CD14-positive monocyte (primary cell): ENCODE results near the gene CREB5. TPM values are rescaled to one million over a fixed set of nuclear protein-coding genes. Genes with fewer than 3 reads are reported as not detected.

Experiments
- DNase-seq, 3 donors: peaks; one replicate each; pipeline ENCODE4 v3.0.0-alpha.2; 2011 to 2022
- H2AFZ ChIP-seq: 2 replicates; pipeline ENCODE4 v1.6.0; 2012; ENCODE audit warnings: mild to moderate bottlenecking, low read depth, low read length, inconsistent platforms; ENCODE audit not compliant: insufficient read depth, poor library complexity, severe bottlenecking
- H3K27ac ChIP-seq, 2 donors: 1 replicate in 1 of 2; 2 replicates in 1 of 2; pipeline ENCODE4 v1.5.1; 2012 to 2013; ENCODE audit warnings: low read length in 2 of 2, control low read depth in 1 of 2, inconsistent platforms in 1 of 2, low read depth in 1 of 2, mild to moderate bottlenecking in 1 of 2
- H3K27me3 ChIP-seq, 2 donors: one replicate each; pipeline versions ENCODE4 v1.6.0 to v1.6.1; 2011 to 2013; ENCODE audit warnings: low read length in 2 of 2; ENCODE audit not compliant: control insufficient read depth in 2 of 2, insufficient read depth in 2 of 2
- H3K36me3 ChIP-seq, 2 donors: replicated peaks in 1 of 2; 1 replicate in 1 of 2; 2 replicates in 1 of 2; pipeline versions ENCODE4 v1.5.1 to v1.6.1; 2012 to 2013; ENCODE audit warnings: low read length in 2 of 2, control low read depth in 1 of 2, inconsistent platforms in 1 of 2, mild to moderate bottlenecking in 1 of 2; ENCODE audit not compliant: insufficient read depth in 2 of 2, control insufficient read depth in 1 of 2
- H3K4me1 ChIP-seq, 2 donors: 1 replicate in 1 of 2; 2 replicates in 1 of 2; pipeline versions ENCODE4 v1.5.1 to v1.6.1; 2012 to 2013; ENCODE audit warnings: low read length in 2 of 2, control low read depth in 1 of 2, inconsistent platforms in 1 of 2, mild to moderate bottlenecking in 1 of 2, moderate library complexity in 1 of 2; ENCODE audit not compliant: insufficient read depth in 2 of 2, control insufficient read depth in 1 of 2
- H3K4me2 ChIP-seq: replicated peaks from 2 replicates; pipeline ENCODE3; 2012; ENCODE audit warnings: low read length, moderate library complexity, mild to moderate bottlenecking; ENCODE audit not compliant: poor library complexity, severe bottlenecking; ENCODE audit errors: extremely low read depth
- H3K4me3 ChIP-seq, 3 experiments: fragments of 200-600 bp in 1 of 3; sonication (generic) in 1 of 3; replicated peaks in 1 of 3; 1 replicate in 2 of 3; 2 replicates in 1 of 3; pipeline ENCODE4 v1.5.1; 2011 to 2013; ENCODE audit warnings: low read length in 3 of 3, mild to moderate bottlenecking in 3 of 3, control low read depth in 2 of 3, low read depth in 2 of 3, inconsistent platforms in 1 of 3, moderate library complexity in 1 of 3
- H3K79me2 ChIP-seq: 2 replicates; pipeline ENCODE4 v1.6.0; 2012; ENCODE audit warnings: mild to moderate bottlenecking, control low read depth, inconsistent platforms, low read length, moderate library complexity; ENCODE audit not compliant: insufficient read depth
- H3K9ac ChIP-seq: 2 replicates; pipeline ENCODE4 v1.6.0; 2017; ENCODE audit warnings: low read length, mild to moderate bottlenecking; ENCODE audit not compliant: insufficient read depth, poor library complexity, severe bottlenecking
- H3K9me3 ChIP-seq, 2 donors: replicated peaks in 1 of 2; 1 replicate in 1 of 2; 2 replicates in 1 of 2; pipeline versions ENCODE4 v1.5.1 to v1.6.1; 2012 to 2013; ENCODE audit warnings: low read length in 2 of 2, control low read depth in 1 of 2; ENCODE audit not compliant: control insufficient read depth in 1 of 2, insufficient read depth in 1 of 2
- H4K20me1 ChIP-seq: 2 replicates; pipeline ENCODE4 v1.6.0; 2012; ENCODE audit warnings: mild to moderate bottlenecking, low read length, control low read depth, moderate library complexity; ENCODE audit not compliant: insufficient read depth
- H3K27ac Mint-ChIP-seq, 7 donors: one replicate each; pipeline ENCODE4 v1.8.0; 2020; ENCODE audit warnings: mild to moderate bottlenecking in 7 of 7, mixed read lengths in 7 of 7, moderate library complexity in 6 of 7, inconsistent platforms in 2 of 7
- H3K27me3 Mint-ChIP-seq, 3 donors: one replicate each; pipeline ENCODE4 v1.8.0; 2021 to 2022; ENCODE audit warnings: low read depth in 3 of 3, mild to moderate bottlenecking in 3 of 3, mixed read lengths in 3 of 3, moderate library complexity in 3 of 3, inconsistent platforms in 1 of 3
- H3K36me3 Mint-ChIP-seq, 2 donors: one replicate each; pipeline ENCODE4 v1.8.0; 2020; ENCODE audit warnings: mixed read lengths in 2 of 2, inconsistent platforms in 1 of 2, mild to moderate bottlenecking in 1 of 2
- H3K4me1 Mint-ChIP-seq: one replicate; pipeline ENCODE4 v1.8.0; 2020; ENCODE audit warnings: mild to moderate bottlenecking, mixed read lengths
- H3K4me3 Mint-ChIP-seq, 2 donors: one replicate each; pipeline ENCODE4 v1.8.0; 2020; ENCODE audit warnings: mild to moderate bottlenecking in 2 of 2, mixed read lengths in 2 of 2, moderate library complexity in 1 of 2
- H3K9me3 Mint-ChIP-seq, 7 donors: one replicate each; pipeline ENCODE4 v1.8.0; 2020 to 2022; ENCODE audit warnings: mixed read lengths in 7 of 7, mild to moderate bottlenecking in 6 of 7, moderate library complexity in 6 of 7, inconsistent platforms in 2 of 7
- WGBS: methylation state at CpG from one replicate; pipeline ENCODE4 v1.1.5; 2013; ENCODE audit warnings: missing lambda C conversion rate; ENCODE audit not compliant: insufficient coverage; 5-methylcytosine and 5-hydroxymethylcytosine counted together
- intact Hi-C, 2 donors: fragments of 100-400 bp; cut with micrococcal nuclease; formaldehyde crosslinking; loops; one replicate each; pipeline versions ENCODE4 v1.15.0 to v1.15.1; 2023
- polyA plus RNA-seq, 3 donors: library from polyadenylated mRNA; depleted of rRNA in 1 of 3; unstranded in 2 of 3; stranded (reverse) in 1 of 3; fragments of 300-500 nt in 2 of 3; fragments of >200 nt in 1 of 3; fragmentation: Illumina TruSeq in 2 of 3; gene quantifications; 1 replicate in 2 of 3; 2 replicates in 1 of 3; pipeline ENCODE4 v1.2.3, GENCODE V29; 2012 to 2021
- TF ChIP-seq, protein P1 (sequence below): fragments of 200-600 bp; IDR thresholded peaks from one replicate; pipeline ENCODE4 v1.8.0; 2022; ENCODE audit warnings: antibody characterized with exemption, mild to moderate bottlenecking

CREB5 gene
- polyA plus RNA-seq, 3 donors, result 25.1 to 72.3 (median 44.2) TPM

DNA sequence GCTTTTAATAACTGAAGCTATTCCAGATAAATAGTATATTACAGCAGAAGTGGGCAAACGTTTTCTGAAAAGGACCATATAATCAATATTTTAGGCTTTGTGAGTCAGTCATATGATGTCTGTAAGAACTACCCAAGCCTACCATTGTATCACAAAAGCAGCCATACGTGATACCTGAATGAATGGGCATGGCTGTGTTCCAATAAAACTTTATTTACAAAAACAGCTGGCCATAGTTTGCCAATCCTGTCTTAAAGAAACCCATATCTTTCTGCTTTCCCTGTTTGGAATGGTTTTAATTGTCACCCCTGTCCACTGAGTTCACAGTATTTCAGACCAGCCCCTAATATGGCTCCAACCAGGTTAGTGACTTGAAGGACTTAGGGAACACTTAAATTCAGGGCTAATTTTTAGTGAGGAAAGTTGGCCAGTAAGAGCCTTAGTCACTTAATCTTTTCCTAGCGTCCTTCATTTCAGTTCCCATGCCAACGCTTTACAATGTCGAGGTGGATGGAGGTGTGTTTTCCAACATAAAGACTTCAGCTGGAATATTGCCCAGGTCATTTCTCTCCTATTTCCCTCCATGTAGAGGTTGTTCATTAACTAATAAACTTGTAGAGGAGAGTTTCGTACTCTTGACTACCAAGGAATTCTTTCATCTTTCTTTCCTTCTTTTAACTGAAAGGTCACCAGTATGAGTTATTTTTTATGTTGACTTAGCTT lies 361.3 kb downstream of the CREB5 start:
- Histone ChIP-seq H3K9ac (no peak overlapping the region), H3K27ac (no peak overlapping the region), H3K4me3 (no peak overlapping the region), H3K27me3 (no peaks in the 10 kb centered on the region), H3K4me2 (no peak overlapping the region), H3K79me2 (no peaks in the 10 kb centered on the region), H3K36me3 (no peaks in the 10 kb centered on the region), H3K9me3 (no peaks in the 10 kb centered on the region), H3K4me1 (peaks cover 6 to 10% of the 10 kb centered on the region in 2 donors), H4K20me1 (peaks cover 89% of the 10 kb centered on the region), H2AFZ (no peak overlapping the region)
- Mint-ChIP-seq H3K4me3 (no peak overlapping the region), H3K27ac (no peak overlapping the region), H3K4me1 (peaks cover 20% of the 10 kb centered on the region), H3K36me3 (peaks cover 16 to 21% of the 10 kb centered on the region in 2 donors), H3K27me3 (peaks cover 0 to 2% (median 0%) of the 10 kb centered on the region in 3 donors), H3K9me3 (peaks cover 0 to 4% (median 0%) of the 10 kb centered on the region in 7 donors)
- WGBS, result no CpG with 5 or more reads among the region's 6 CpGs
- TF ChIP-seq, protein P1, sequence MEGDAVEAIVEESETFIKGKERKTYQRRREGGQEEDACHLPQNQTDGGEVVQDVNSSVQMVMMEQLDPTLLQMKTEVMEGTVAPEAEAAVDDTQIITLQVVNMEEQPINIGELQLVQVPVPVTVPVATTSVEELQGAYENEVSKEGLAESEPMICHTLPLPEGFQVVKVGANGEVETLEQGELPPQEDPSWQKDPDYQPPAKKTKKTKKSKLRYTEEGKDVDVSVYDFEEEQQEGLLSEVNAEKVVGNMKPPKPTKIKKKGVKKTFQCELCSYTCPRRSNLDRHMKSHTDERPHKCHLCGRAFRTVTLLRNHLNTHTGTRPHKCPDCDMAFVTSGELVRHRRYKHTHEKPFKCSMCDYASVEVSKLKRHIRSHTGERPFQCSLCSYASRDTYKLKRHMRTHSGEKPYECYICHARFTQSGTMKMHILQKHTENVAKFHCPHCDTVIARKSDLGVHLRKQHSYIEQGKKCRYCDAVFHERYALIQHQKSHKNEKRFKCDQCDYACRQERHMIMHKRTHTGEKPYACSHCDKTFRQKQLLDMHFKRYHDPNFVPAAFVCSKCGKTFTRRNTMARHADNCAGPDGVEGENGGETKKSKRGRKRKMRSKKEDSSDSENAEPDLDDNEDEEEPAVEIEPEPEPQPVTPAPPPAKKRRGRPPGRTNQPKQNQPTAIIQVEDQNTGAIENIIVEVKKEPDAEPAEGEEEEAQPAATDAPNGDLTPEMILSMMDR, result no peak
- DNase-seq, result no peak
- intact Hi-C loops, result no loop called here

GRCh38 chr7:28774261-28774988 lies 362.1 kb downstream of the CREB5 start:
- intact Hi-C loops, result no loop called here
- H2AFZ ChIP-seq, result no peak overlapping the region
- no peak for DNase-seq
- H4K20me1 ChIP-seq, result peaks cover 84% of the 10 kb centered on the region
- H3K27me3 ChIP-seq, result no peaks in the 10 kb centered on the region
- TF ChIP-seq, protein P1, result no peak
- no peaks in the 10 kb centered on the region for H3K9me3 ChIP-seq
- H3K36me3 ChIP-seq, result no peaks in the 10 kb centered on the region
- 91% methylated on average over 1 of the region's 4 CpGs for WGBS
- H3K27ac ChIP-seq, result no peak overlapping the region
- no peak overlapping the region for H3K27ac Mint-ChIP-seq
- H3K4me1 ChIP-seq, result peaks cover 13 to 18% of the 10 kb centered on the region in 2 donors
- H3K9me3 Mint-ChIP-seq, result peaks cover 0 to 4% (median 0%) of the 10 kb centered on the region in 7 donors
- H3K4me3 ChIP-seq, result no peak overlapping the region
- H3K36me3 Mint-ChIP-seq, result peaks cover 14 to 22% of the 10 kb centered on the region in 2 donors
- peaks cover 28% of the 10 kb centered on the region for H3K4me1 Mint-ChIP-seq
- H3K9ac ChIP-seq, result no peak overlapping the region
- no peaks in the 10 kb centered on the region for H3K79me2 ChIP-seq
- no peak overlapping the region for H3K4me3 Mint-ChIP-seq
- H3K27me3 Mint-ChIP-seq, result peaks cover 0 to 2% (median 0%) of the 10 kb centered on the region in 3 donors
- no peak overlapping the region for H3K4me2 ChIP-seq
